ENCODE measurements around the gene PAX4. TPM values are rescaled to one million over a fixed set of nuclear protein-coding genes. Genes with fewer than 3 reads are reported as not detected.

Gene PAX4
- total RNA-seq, 4 donors from 2014 or later: not detected

GRCh38 chr7:127620406-127621233, 2.7 kb upstream of the PAX4 start:
- no peaks in the 10 kb centered on the region for H3K4me1 ChIP-seq
- in situ Hi-C loops (cut with MboI; ENCODE audit: low sequenced_read_pairs in 4 of 4) (no loop called here), intact Hi-C loops (cut with DNase I; ENCODE audit: low total_unique reads) (no loop called here)
- H3K36me3 ChIP-seq: no peaks in the 10 kb centered on the region
- TF ChIP-seq POLR2A (IDR thresholded peaks at IDR 0.05) (no peak), CTCF (IDR thresholded peaks at IDR 0.05 in 4 of 5, conservative IDR thresholded peaks at IDR 0.05 in 1 of 5) (no peak)
- H3K4me3 ChIP-seq: no peak overlapping the region
- no peak for ATAC-seq
- H3K27ac ChIP-seq: no peak overlapping the region
- no peaks in the 10 kb centered on the region for H3K9me3 ChIP-seq
- DNase-seq: no peak
- H3K27me3 ChIP-seq: peaks cover 6 to 22% (median 7%) of the 10 kb centered on the region in 3 donors

- Histone ChIP-seq H3K9me3 (no peaks in the 10 kb centered on the region), H3K4me3 (no peak overlapping the region), H3K4me1 (no peaks in the 10 kb centered on the region), H3K27me3 (peaks cover 6 to 22% (median 7%) of the 10 kb centered on the region in 3 donors), H3K27ac (no peak overlapping the region), H3K36me3 (no peaks in the 10 kb centered on the region)
- intact Hi-C loops (cut with DNase I; ENCODE audit: low total_unique reads): no loop called here
- in situ Hi-C loops (cut with MboI; ENCODE audit: low sequenced_read_pairs in 4 of 4): no loop called here
- TF ChIP-seq POLR2A (IDR thresholded peaks at IDR 0.05) (no peak), CTCF (IDR thresholded peaks at IDR 0.05 in 4 of 5, conservative IDR thresholded peaks at IDR 0.05 in 1 of 5) (no peak)
- ATAC-seq (no peak), DNase-seq (no peak)
Measured at GRCh38 chr7:127619681-127620405, 1.9 kb upstream of the PAX4 start.

- no peak overlapping the region for H3K27ac ChIP-seq
- peaks cover 6 to 22% (median 7%) of the 10 kb centered on the region in 3 donors for H3K27me3 ChIP-seq
- in situ Hi-C loops (cut with MboI; ENCODE audit: low sequenced_read_pairs in 4 of 4): no loop called here
- no peak for TF ChIP-seq POLR2A (IDR thresholded peaks at IDR 0.05)
- TF ChIP-seq CTCF (IDR thresholded peaks at IDR 0.05 in 4 of 5, conservative IDR thresholded peaks at IDR 0.05 in 1 of 5): no peak
- H3K4me3 ChIP-seq: no peak overlapping the region
- intact Hi-C loops (cut with DNase I; ENCODE audit: low total_unique reads): no loop called here
- no peaks in the 10 kb centered on the region for H3K9me3 ChIP-seq
- H3K36me3 ChIP-seq: no peaks in the 10 kb centered on the region
- no peaks in the 10 kb centered on the region for H3K4me1 ChIP-seq
- DNase-seq (no peak), ATAC-seq (no peak)
Measured at GRCh38 chr7:127618775-127619174, 833 bp upstream of the PAX4 start.

GRCh38 chr7:127616724-127617123, 1.2 kb downstream of the PAX4 start:
- ATAC-seq (no peak), DNase-seq (no peak)
- no peaks in the 10 kb centered on the region for H3K36me3 ChIP-seq
- H3K27me3 ChIP-seq: peaks cover 6 to 22% (median 7%) of the 10 kb centered on the region in 3 donors
- no peak overlapping the region for H3K4me3 ChIP-seq
- TF ChIP-seq POLR2A (IDR thresholded peaks at IDR 0.05) (no peak), CTCF (IDR thresholded peaks at IDR 0.05 in 4 of 5, conservative IDR thresholded peaks at IDR 0.05 in 1 of 5) (no peak)
- no peak overlapping the region for H3K27ac ChIP-seq
- H3K9me3 ChIP-seq: no peaks in the 10 kb centered on the region
- intact Hi-C loops (cut with DNase I; ENCODE audit: low total_unique reads) (no loop called here), in situ Hi-C loops (cut with MboI; ENCODE audit: low sequenced_read_pairs in 4 of 4) (no loop called here)
- H3K4me1 ChIP-seq: no peaks in the 10 kb centered on the region

All from gastrocnemius medialis (tissue), 4 donors.